Measurements from ENCODE around the gene WLS. TPM values are rescaled to one million over a fixed set of nuclear protein-coding genes. Genes with fewer than 3 reads are reported as not detected.

The WLS gene
- total and polyA plus RNA-seq, 4 experiments from 2014 or later: not detected

DNA sequence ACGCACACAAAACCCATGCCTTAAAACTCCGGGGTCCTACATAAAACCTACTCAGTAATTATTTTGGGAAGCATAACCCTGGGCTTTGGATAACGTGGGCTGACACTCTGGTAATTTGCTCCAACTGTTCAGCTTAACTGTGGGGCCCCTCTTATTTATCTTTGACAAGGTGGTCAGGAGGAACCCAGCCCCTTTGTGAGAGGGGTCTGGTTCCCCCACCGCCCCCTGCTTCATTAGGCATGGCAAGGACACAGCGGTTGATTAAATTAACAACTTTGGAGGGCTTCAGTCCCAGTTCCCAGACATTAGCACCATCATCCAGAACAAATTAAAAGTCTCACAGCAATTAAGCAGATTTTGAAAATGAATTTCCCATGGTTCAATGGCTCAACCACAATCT lies 14.7 kb downstream of the WLS start:
- intact Hi-C loops (cut with micrococcal nuclease): no loop called here
- Histone ChIP-seq H3K9me3 (ENCODE audit: control insufficient read depth in 1 of 2, low read length in 2 of 2) (no peaks in the 10 kb centered on the region), H3K4me3 (ENCODE audit: low read length in 2 of 2) (no peak overlapping the region)

DNA sequence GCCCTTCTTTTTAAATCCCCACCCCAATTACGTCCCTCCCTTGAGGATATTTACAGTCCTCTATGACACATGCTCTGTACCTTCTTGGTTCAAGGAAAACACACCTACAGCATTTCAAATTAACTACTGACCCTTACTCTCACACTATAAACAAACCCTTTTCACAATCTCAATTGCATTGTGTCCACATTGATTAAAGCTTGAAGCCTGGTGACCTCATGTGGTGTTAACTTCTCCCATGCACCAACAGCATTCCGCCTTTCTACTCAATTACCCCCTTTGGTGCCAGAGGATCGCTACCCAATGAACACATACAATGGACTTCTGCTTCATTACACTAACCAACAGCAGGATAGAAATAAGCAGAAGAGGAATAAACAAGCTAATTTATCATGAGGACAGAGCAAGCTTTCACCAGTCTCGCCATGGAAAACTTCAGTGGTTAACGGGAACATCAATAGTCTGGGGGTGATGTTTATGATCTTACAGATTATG lies 15.2 kb downstream of the WLS start:
- Histone ChIP-seq H3K36me3 (ENCODE audit: insufficient read depth, low read length) (no peaks in the 10 kb centered on the region), H3K4me1 (ENCODE audit: insufficient read depth, low read length) (no peaks in the 10 kb centered on the region), H3K27ac (ENCODE audit: low read depth, low read length) (no peak overlapping the region), H3K27me3 (ENCODE audit: insufficient read depth, low read length) (no peaks in the 10 kb centered on the region), H3K9me3 (ENCODE audit: control insufficient read depth in 1 of 2, low read length in 2 of 2) (no peaks in the 10 kb centered on the region), H3K4me3 (ENCODE audit: low read length in 2 of 2) (no peak overlapping the region)
- DNase-seq: no peak
- H3K36me3 Mint-ChIP-seq: no peaks in the 10 kb centered on the region
- intact Hi-C loops (cut with micrococcal nuclease): no loop called here
- peaks cover 2 to 4% of the 10 kb centered on the region in 2 donors for H3K27me3 Mint-ChIP-seq
- no peak overlapping the region for H3K27ac Mint-ChIP-seq
- peaks cover 0 to 3% (median 0%) of the 10 kb centered on the region in 8 donors for H3K9me3 Mint-ChIP-seq
- H3K4me3 Mint-ChIP-seq: no peak overlapping the region
- ChIA-PET POLR2A (ENCODE audit: partially characterized antibody) (no interaction called here), CTCF (ENCODE audit: partially characterized antibody) (no interaction called here)
- H3K4me1 Mint-ChIP-seq: no peaks in the 10 kb centered on the region

More for the DNA sequence above, 14.7 kb downstream of the WLS start:
- Mint-ChIP-seq H3K36me3 (no peaks in the 10 kb centered on the region), H3K27ac (no peak overlapping the region), H3K4me1 (no peaks in the 10 kb centered on the region), H3K4me3 (no peak overlapping the region), H3K27me3 (peaks cover 2 to 4% of the 10 kb centered on the region in 2 donors), H3K9me3 (peaks cover 0 to 3% (median 0%) of the 10 kb centered on the region in 8 donors)
- Histone ChIP-seq H3K36me3 (ENCODE audit: insufficient read depth, low read length) (no peaks in the 10 kb centered on the region), H3K4me1 (ENCODE audit: insufficient read depth, low read length) (no peaks in the 10 kb centered on the region), H3K27ac (ENCODE audit: low read depth, low read length) (no peak overlapping the region), H3K27me3 (ENCODE audit: insufficient read depth, low read length) (no peaks in the 10 kb centered on the region)
- ChIA-PET CTCF (ENCODE audit: partially characterized antibody) (no interaction called here), POLR2A (ENCODE audit: partially characterized antibody) (no interaction called here)
- no peak for DNase-seq

DNA sequence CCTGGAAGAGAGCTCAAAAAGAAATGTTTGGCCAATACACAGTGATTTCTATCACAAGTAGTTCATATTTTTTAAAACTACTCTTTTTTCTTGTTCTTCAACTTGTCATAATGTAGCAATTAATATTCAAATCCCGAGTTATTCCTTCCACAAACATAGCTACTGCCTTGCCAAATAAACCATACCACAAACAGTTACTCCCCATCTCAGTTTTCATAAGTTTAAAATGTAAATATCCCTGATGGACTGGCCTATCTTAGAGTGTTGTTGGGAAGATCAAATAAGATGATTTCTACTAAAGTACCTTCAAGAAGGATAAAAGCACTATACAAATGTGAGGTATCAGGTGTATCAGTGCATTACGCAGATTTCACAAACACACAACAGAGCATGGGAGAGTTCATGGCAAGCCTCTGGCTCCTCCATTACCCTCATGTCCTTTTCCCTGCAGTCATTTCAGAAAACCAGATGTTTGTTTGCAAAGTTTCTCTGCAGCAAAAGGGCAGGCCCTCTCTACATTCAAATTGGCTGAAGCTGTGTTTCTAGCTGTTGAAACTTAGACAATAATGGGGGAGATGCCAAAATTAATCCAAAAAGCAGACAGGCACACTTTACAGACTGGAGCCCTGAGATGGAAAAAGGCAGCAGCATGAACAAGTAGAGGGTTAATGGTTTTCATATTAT lies 16.1 kb downstream of the WLS start:
- POLR2A ChIA-PET (ENCODE audit: partially characterized antibody): no interaction called here
- intact Hi-C loops (cut with micrococcal nuclease): no loop called here

DNA sequence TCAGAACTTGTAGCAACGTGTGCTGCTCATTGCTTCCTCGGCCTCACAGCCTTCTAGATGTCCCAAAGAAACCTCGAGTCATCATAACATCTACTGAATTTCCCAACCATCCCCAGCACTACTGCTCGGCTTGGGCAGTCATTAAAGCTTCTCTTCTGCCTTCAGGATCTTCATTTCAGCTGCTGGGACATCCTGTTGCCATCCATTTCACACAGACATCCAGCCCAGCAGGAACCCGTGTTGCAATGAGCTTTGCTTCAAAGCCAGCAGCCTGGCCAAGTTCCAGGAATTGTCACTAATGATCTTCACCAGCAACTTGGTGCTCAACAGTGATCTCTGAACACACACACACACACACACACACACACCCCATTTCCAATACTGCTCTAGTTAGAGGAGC lies 18.5 kb downstream of the WLS start:
- H3K27ac Mint-ChIP-seq: no peak overlapping the region
- H3K4me3 Mint-ChIP-seq: no peak overlapping the region
- Histone ChIP-seq H3K27me3 (ENCODE audit: insufficient read depth, low read length) (no peaks in the 10 kb centered on the region), H3K36me3 (ENCODE audit: insufficient read depth, low read length) (no peaks in the 10 kb centered on the region), H3K27ac (ENCODE audit: low read depth, low read length) (no peak overlapping the region), H3K4me3 (ENCODE audit: low read length in 2 of 2) (no peak overlapping the region), H3K9me3 (ENCODE audit: control insufficient read depth in 1 of 2, low read length in 2 of 2) (no peaks in the 10 kb centered on the region), H3K4me1 (ENCODE audit: insufficient read depth, low read length) (no peaks in the 10 kb centered on the region)
- no peak for DNase-seq
- intact Hi-C loops (cut with micrococcal nuclease): no loop called here
- H3K27me3 Mint-ChIP-seq: peaks cover 2 to 4% of the 10 kb centered on the region in 2 donors
- CTCF ChIA-PET (ENCODE audit: partially characterized antibody): no interaction called here
- no peaks in the 10 kb centered on the region for H3K36me3 Mint-ChIP-seq
- POLR2A ChIA-PET (ENCODE audit: partially characterized antibody): no interaction called here
- H3K9me3 Mint-ChIP-seq: peaks cover 0 to 7% (median 0%) of the 10 kb centered on the region in 8 donors
- H3K4me1 Mint-ChIP-seq: no peaks in the 10 kb centered on the region

More for the DNA sequence above, 16.1 kb downstream of the WLS start:
- no peaks in the 10 kb centered on the region for H3K36me3 Mint-ChIP-seq
- H3K27ac Mint-ChIP-seq: no peak overlapping the region
- Histone ChIP-seq H3K4me3 (ENCODE audit: low read length in 2 of 2) (no peak overlapping the region), H3K27ac (ENCODE audit: low read depth, low read length) (no peak overlapping the region), H3K9me3 (ENCODE audit: control insufficient read depth in 1 of 2, low read length in 2 of 2) (no peaks in the 10 kb centered on the region), H3K4me1 (ENCODE audit: insufficient read depth, low read length) (no peaks in the 10 kb centered on the region), H3K27me3 (ENCODE audit: insufficient read depth, low read length) (no peaks in the 10 kb centered on the region), H3K36me3 (ENCODE audit: insufficient read depth, low read length) (no peaks in the 10 kb centered on the region)
- DNase-seq: no peak
- peaks cover 0 to 3% (median 0%) of the 10 kb centered on the region in 8 donors for H3K9me3 Mint-ChIP-seq
- no peaks in the 10 kb centered on the region for H3K4me1 Mint-ChIP-seq
- peaks cover 2 to 4% of the 10 kb centered on the region in 2 donors for H3K27me3 Mint-ChIP-seq
- no peak overlapping the region for H3K4me3 Mint-ChIP-seq
- CTCF ChIA-PET (ENCODE audit: partially characterized antibody): no interaction called here

DNA sequence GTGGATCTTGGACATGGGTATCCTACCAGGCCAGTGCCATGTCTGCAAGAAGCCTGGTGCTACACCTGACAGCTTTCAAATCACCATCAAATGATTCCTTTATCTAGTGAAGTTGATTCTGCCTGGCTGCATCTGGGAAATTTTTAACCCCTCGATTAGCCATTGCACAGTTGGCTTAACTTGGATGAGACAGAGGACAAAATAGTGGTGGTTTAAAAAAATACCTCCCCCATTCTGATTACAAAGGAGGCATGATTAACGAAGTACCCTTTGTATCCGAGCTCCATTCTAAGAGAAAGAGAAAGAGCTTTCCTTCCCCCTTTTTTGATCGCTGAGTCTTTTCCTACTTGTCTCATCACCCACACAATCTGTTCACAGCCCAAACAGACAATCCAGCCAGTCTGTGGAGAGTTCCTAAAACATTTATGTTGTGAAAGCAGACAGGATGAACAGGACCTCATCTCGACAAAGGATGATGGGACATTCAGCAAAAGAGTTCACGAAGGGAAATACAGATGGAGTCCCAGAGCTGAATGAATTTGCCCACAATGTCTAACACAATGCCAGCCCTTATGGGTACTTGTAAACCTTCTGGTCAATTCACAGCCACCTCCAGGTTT lies 20.5 kb downstream of the WLS start:
- Mint-ChIP-seq H3K27ac (no peak overlapping the region), H3K9me3 (peaks cover 0 to 7% (median 0%) of the 10 kb centered on the region in 8 donors), H3K36me3 (no peaks in the 10 kb centered on the region), H3K27me3 (peaks cover 0 to 2% of the 10 kb centered on the region in 2 donors), H3K4me3 (no peak overlapping the region), H3K4me1 (no peaks in the 10 kb centered on the region)
- ChIA-PET POLR2A (ENCODE audit: partially characterized antibody) (no interaction called here), CTCF (ENCODE audit: partially characterized antibody) (no interaction called here)
- no peaks in the 10 kb centered on the region for H3K27me3 ChIP-seq (ENCODE audit: insufficient read depth, low read length)
- no peak overlapping the region for H3K27ac ChIP-seq (ENCODE audit: low read depth, low read length)
- H3K9me3 ChIP-seq (ENCODE audit: control insufficient read depth in 1 of 2, low read length in 2 of 2): no peaks in the 10 kb centered on the region
- no peaks in the 10 kb centered on the region for H3K36me3 ChIP-seq (ENCODE audit: insufficient read depth, low read length)
- no peak overlapping the region for H3K4me3 ChIP-seq (ENCODE audit: low read length in 2 of 2)
- no peak for DNase-seq
- intact Hi-C loops (cut with micrococcal nuclease): no loop called here
- H3K4me1 ChIP-seq (ENCODE audit: insufficient read depth, low read length): no peaks in the 10 kb centered on the region

DNA sequence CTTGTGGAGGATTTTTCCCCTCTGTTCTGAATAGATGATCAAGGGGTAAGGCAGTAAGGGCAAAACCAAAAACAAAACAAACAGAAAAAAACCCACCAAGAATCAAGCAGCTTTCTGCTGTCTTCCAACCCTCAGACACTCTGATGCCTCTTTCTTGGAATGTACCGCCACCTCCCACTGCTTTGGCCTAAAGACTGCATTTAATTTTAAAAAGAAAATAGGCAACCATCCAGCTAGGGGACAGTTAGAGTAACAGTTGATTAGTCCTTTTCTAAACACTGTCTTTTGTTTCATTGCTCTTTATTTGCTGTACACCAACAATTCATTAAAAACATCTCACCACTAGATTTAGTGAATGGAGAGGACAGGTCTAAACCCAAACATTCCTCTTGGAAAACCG lies 21.5 kb downstream of the WLS start:
- H3K27me3 ChIP-seq (ENCODE audit: insufficient read depth, low read length): no peaks in the 10 kb centered on the region
- intact Hi-C loops (cut with micrococcal nuclease): no loop called here
- no peaks in the 10 kb centered on the region for H3K9me3 ChIP-seq (ENCODE audit: control insufficient read depth in 1 of 2, low read length in 2 of 2)
- no peak for DNase-seq
- H3K4me3 ChIP-seq (ENCODE audit: low read length in 2 of 2): no peak overlapping the region
- H3K36me3 ChIP-seq (ENCODE audit: insufficient read depth, low read length): no peaks in the 10 kb centered on the region
- no peaks in the 10 kb centered on the region for H3K4me1 ChIP-seq (ENCODE audit: insufficient read depth, low read length)
- ChIA-PET CTCF (ENCODE audit: partially characterized antibody) (no interaction called here), POLR2A (ENCODE audit: partially characterized antibody) (no interaction called here)
- Mint-ChIP-seq H3K27ac (no peak overlapping the region), H3K36me3 (no peaks in the 10 kb centered on the region), H3K9me3 (peaks cover 0 to 7% (median 0%) of the 10 kb centered on the region in 8 donors), H3K27me3 (no peaks in the 10 kb centered on the region), H3K4me1 (no peaks in the 10 kb centered on the region), H3K4me3 (no peak overlapping the region)
- no peak overlapping the region for H3K27ac ChIP-seq (ENCODE audit: low read depth, low read length)

DNA sequence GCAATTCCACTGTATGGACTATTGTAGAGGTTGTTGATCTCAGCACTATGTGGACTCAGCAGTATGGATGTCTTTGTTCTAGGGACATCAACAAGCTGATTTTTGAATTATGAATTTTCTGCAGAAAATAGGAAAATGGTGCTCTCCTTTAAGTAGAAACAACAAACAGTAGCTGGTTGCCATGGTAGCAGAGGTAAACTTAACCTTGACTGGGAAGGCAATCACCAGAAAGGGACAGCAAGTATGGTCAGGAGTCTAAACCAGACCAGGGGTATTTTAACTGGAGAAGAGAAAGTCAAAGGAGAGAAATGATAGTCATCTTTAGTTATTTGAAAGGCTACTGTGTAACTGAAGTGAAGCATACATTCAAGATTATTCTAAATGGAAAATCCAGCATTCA lies 22.3 kb downstream of the WLS start:
- Histone ChIP-seq H3K4me1 (ENCODE audit: insufficient read depth, low read length) (no peaks in the 10 kb centered on the region), H3K36me3 (ENCODE audit: insufficient read depth, low read length) (no peaks in the 10 kb centered on the region), H3K27me3 (ENCODE audit: insufficient read depth, low read length) (no peaks in the 10 kb centered on the region), H3K4me3 (ENCODE audit: low read length in 2 of 2) (no peak overlapping the region), H3K9me3 (ENCODE audit: control insufficient read depth in 1 of 2, low read length in 2 of 2) (no peaks in the 10 kb centered on the region), H3K27ac (ENCODE audit: low read depth, low read length) (no peak overlapping the region)
- intact Hi-C loops (cut with micrococcal nuclease): no loop called here
- Mint-ChIP-seq H3K36me3 (no peaks in the 10 kb centered on the region), H3K27me3 (no peaks in the 10 kb centered on the region), H3K9me3 (peaks cover 0 to 7% (median 0%) of the 10 kb centered on the region in 8 donors), H3K4me3 (no peak overlapping the region), H3K4me1 (no peaks in the 10 kb centered on the region), H3K27ac (no peak overlapping the region)
- no peak for DNase-seq
- ChIA-PET CTCF (ENCODE audit: partially characterized antibody) (no interaction called here), POLR2A (ENCODE audit: partially characterized antibody) (no interaction called here)

Measured in CD4-positive, alpha-beta memory T cell (primary cell).